GM12878 (cell line): ENCODE results near the gene ANO8.

Source experiments
- CHD4 ChIP-seq: fragments of 200-600 bp; sonication (generic); IDR thresholded peaks from 2 replicates; pipeline ENCODE4 v1.6.1; 2016; ENCODE audit warnings: mild to moderate bottlenecking
- ETV6 ChIP-seq, 2 experiments: fragments of 450-650 bp in 1 of 2; IDR thresholded peaks in 1 of 2; conservative IDR thresholded peaks in 1 of 2; 2 replicates each; pipeline ENCODE4 v1.6.1; 2014; ENCODE audit warnings: antibody characterized with exemption in 1 of 2, borderline replicate concordance in 1 of 2, low read depth in 1 of 2, mild to moderate bottlenecking in 1 of 2, moderate library complexity in 1 of 2
- EZH2 ChIP-seq: IDR thresholded peaks from 2 replicates; pipeline ENCODE4 v1.6.1; 2012; ENCODE audit warnings: low read depth, mild to moderate bottlenecking, control low read depth, inconsistent platforms, low read length, borderline replicate concordance; ENCODE audit not compliant: control insufficient read depth
- JUND ChIP-seq: IDR thresholded peaks from 2 replicates; pipeline ENCODE4 v1.6.1; 2012; ENCODE audit warnings: low read depth, mild to moderate bottlenecking, low read length, improper control_type of control experiment, moderate library complexity
- SIN3A ChIP-seq: IDR thresholded peaks from 2 replicates; pipeline ENCODE4 v1.6.1; 2012; ENCODE audit warnings: low read depth, low read length, improper control_type of control experiment
- TAF1 ChIP-seq: IDR thresholded peaks from 2 replicates; pipeline ENCODE4 v1.6.1; 2011; ENCODE audit warnings: mild to moderate bottlenecking, low read depth, low read length, borderline replicate concordance
- TCF7 ChIP-seq: IDR thresholded peaks from 2 replicates; pipeline ENCODE4 v1.6.1; 2014; ENCODE audit warnings: antibody characterized with exemption, borderline replicate concordance

- no peak for TF ChIP-seq SIN3A
- TF ChIP-seq JUND, result no peak
- no peak for TF ChIP-seq TAF1
- no peak for TF ChIP-seq TCF7
- no peak for TF ChIP-seq ETV6 (conservative IDR thresholded peaks at IDR 0.05 in 1 of 2, IDR thresholded peaks at IDR 0.05 in 1 of 2; ENCODE audit: borderline replicate concordance in 1 of 2, low read depth in 1 of 2)
- TF ChIP-seq EZH2, result no peak
- no peak for TF ChIP-seq CHD4
These were observed 22.2 kb downstream of the ANO8 start for GRCh38 chr19:17312189-17313113.
